GM18519 (cell line): ENCODE measurements around the gene TMEM212.

Source experiments
- ATAC-seq: cut with Tn5 transposase; IDR thresholded peaks from one replicate; pipeline ENCODE4 v1.9.1; 2021; ENCODE audit warnings: mild to moderate bottlenecking, moderate library complexity; ENCODE audit not compliant: unreplicated experiment, low FRiP score

The TMEM212 gene

GRCh38 chr3:171833789-171834460 is 9.2 kb upstream of the TMEM212 start:
- ATAC-seq: peak; percentile 59

GRCh38 chr3:171834461-171834801 is 8.7 kb upstream of the TMEM212 start:
- no peak for ATAC-seq

GRCh38 chr3:171835116-171835515 is 8.0 kb upstream of the TMEM212 start:
- ATAC-seq: no peak

GRCh38 chr3:171835613-171836012 is 7.5 kb upstream of the TMEM212 start:
- no peak for ATAC-seq

- ATAC-seq: no peak
Observed at GRCh38 chr3:171836855-171837254, 6.3 kb upstream of the TMEM212 start.

- ATAC-seq: no peak
Observed at GRCh38 chr3:171837698-171838097, 5.5 kb upstream of the TMEM212 start.

GRCh38 chr3:171838218-171838720 is 4.9 kb upstream of the TMEM212 start:
- ATAC-seq: no peak

GRCh38 chr3:171839270-171839669 is 3.9 kb upstream of the TMEM212 start:
- ATAC-seq: no peak

- ATAC-seq: no peak
Observed at GRCh38 chr3:171840445-171840810, 2.7 kb upstream of the TMEM212 start.

- no peak for ATAC-seq
Observed at GRCh38 chr3:171840811-171841619, 2.1 kb upstream of the TMEM212 start.

GRCh38 chr3:171841620-171842000 is 1.5 kb upstream of the TMEM212 start:
- no peak for ATAC-seq

- no peak for ATAC-seq
Observed at GRCh38 chr3:171844873-171845272, 1.7 kb downstream of the TMEM212 start.

GRCh38 chr3:171845481-171846284 is 2.5 kb downstream of the TMEM212 start:
- ATAC-seq: no peak

GRCh38 chr3:171846597-171846996 is 3.4 kb downstream of the TMEM212 start:
- ATAC-seq: peak; percentile 99

- no peak for ATAC-seq
Observed at GRCh38 chr3:171847133-171847532, 4.0 kb downstream of the TMEM212 start.

GRCh38 chr3:171847595-171848259 is 4.6 kb downstream of the TMEM212 start:
- no peak for ATAC-seq

GRCh38 chr3:171849617-171850319 is 6.6 kb downstream of the TMEM212 start:
- no peak for ATAC-seq

- no peak for ATAC-seq
Observed at GRCh38 chr3:171850320-171850959, 7.3 kb downstream of the TMEM212 start.

GRCh38 chr3:171850960-171851659 is 8.0 kb downstream of the TMEM212 start:
- ATAC-seq: no peak
